NB4 (cell line): Measurements from ENCODE around the gene IGSF9B.

Source experiments
- CTCF ChIP-seq: IDR thresholded peaks from one replicate; pipeline ENCODE4 v1.5.1; 2012; ENCODE audit warnings: low read depth, low read length
- MAX ChIP-seq: IDR thresholded peaks from 2 replicates; pipeline ENCODE4 v1.6.1; 2011; ENCODE audit warnings: low read depth, low read length

GRCh38 chr11:133937468-133937867 is 19.3 kb downstream of the IGSF9B start:
- TF ChIP-seq CTCF (no peak), MAX (no peak)
